ENCODE data around the gene KRTAP5-9. TPM values are rescaled to one million over a fixed set of nuclear protein-coding genes. Genes with fewer than 3 reads are reported as not detected.
"Not testable (repeated sequence)": the region's sequence is repeated elsewhere in the genome, so short reads cannot be mapped to it uniquely, and the experiment has no call there.

Gene KRTAP5-9
- polyA plus RNA-seq, 2 of the 4 experiments (the other 2 are of a cell fraction) = not detected

GRCh38 chr11:71566081-71566620 is 17.9 kb downstream of the KRTAP5-9 start:
- 58% methylated on average over 10 of the region's 10 CpGs for WGBS (ENCODE audit: missing lambda C conversion rate)
- DNase-seq (ENCODE audit: low read depth in 1 of 2, low spot score in 1 of 2) (no peak), ATAC-seq (no peak), FAIRE-seq (no peak)
- H3K4me3 ChIP-seq = no peak overlapping the region
- no peaks in the 10 kb centered on the region for H3K4me1 ChIP-seq
- TF ChIP-seq POLR2A (IDR thresholded peaks at IDR 0.05; ENCODE audit: low read length) (no peak), HOXB13 (CRISPR knock-in tag; IDR thresholded peaks at IDR 0.05; ENCODE audit: low read depth) (no peak), HEYL (CRISPR knock-in tag; IDR thresholded peaks at IDR 0.05) (no peak), NR3C1 (IDR thresholded peaks at IDR 0.05) (no peak), PBX3 (IDR thresholded peaks at IDR 0.05) (no peak)
- POLR2A ChIA-PET = no interaction called here
- no peak overlapping the region for H3K27ac ChIP-seq
- CTCF ChIA-PET = interaction anchor here (1.5 to 2.8 kb wide), 2 partner anchors 14 to 20 kb away, joined by 3 to 11 read pairs; no protein-coding TSS in a partner anchor
- H3K9me3 ChIP-seq = peaks cover 16% of the 10 kb centered on the region
- H3K4me2 ChIP-seq = no peak overlapping the region

GRCh38 chr11:71566626-71567599 is 18.7 kb downstream of the KRTAP5-9 start:
- H3K27ac ChIP-seq; H3K4me1 ChIP-seq; H3K9me3 ChIP-seq; H3K4me2 ChIP-seq; DNase-seq (ENCODE audit: low read depth in 1 of 2, low spot score in 1 of 2); POLR2A ChIA-PET; H3K4me3 ChIP-seq; FAIRE-seq; ATAC-seq: not testable (repeated sequence)
- CTCF ChIA-PET = interaction anchor here (1.5 to 2.8 kb wide), 2 partner anchors 13 to 21 kb away, joined by 3 to 11 read pairs; no protein-coding TSS in a partner anchor
- whole genome bisulfite sequencing (ENCODE audit: missing lambda C conversion rate) = 56% methylated on average over 16 of the region's 21 CpGs

- H3K4me2 ChIP-seq; H3K27ac ChIP-seq; POLR2A ChIA-PET; ATAC-seq; H3K4me3 ChIP-seq; H3K4me1 ChIP-seq; H3K9me3 ChIP-seq; FAIRE-seq; DNase-seq (ENCODE audit: low read depth in 1 of 2, low spot score in 1 of 2): not testable (repeated sequence)
- 38% methylated on average over 8 of the region's 8 CpGs for WGBS (ENCODE audit: missing lambda C conversion rate)
- CTCF ChIA-PET = interaction anchor here (1.2 to 2.8 kb wide), 2 partner anchors 13 to 14 kb away, joined by 7 to 11 read pairs; partner anchors contain the start of gene KRTAP5-11
Measured at GRCh38 chr11:71567633-71568032, 19.4 kb downstream of the KRTAP5-9 start.

- DNase-seq (ENCODE audit: low read depth in 1 of 2, low spot score in 1 of 2) (no peak), ATAC-seq (peak; percentile 30 to 38; a peak in 3 of 6 replicates), FAIRE-seq (no peak)
- POLR2A ChIA-PET = no interaction called here
- no peak overlapping the region for H3K4me2 ChIP-seq
- no peaks in the 10 kb centered on the region for H3K4me1 ChIP-seq
- no peak for TF ChIP-seq EP300 (IDR thresholded peaks at IDR 0.05)
- no peak for TF ChIP-seq RARB (CRISPR knock-in tag; IDR thresholded peaks at IDR 0.05)
- no peak for TF ChIP-seq FOSL2 (IDR thresholded peaks at IDR 0.05)
- no peak for TF ChIP-seq FOSL2 (CRISPR knock-in tag; IDR thresholded peaks at IDR 0.05)
- TF ChIP-seq ESRRA (IDR thresholded peaks at IDR 0.05; ENCODE audit: borderline replicate concordance, low read length) = no peak
- no peak for TF ChIP-seq JUN (IDR thresholded peaks at IDR 0.05)
- TF ChIP-seq MAZ (IDR thresholded peaks at IDR 0.05; ENCODE audit: borderline replicate concordance, low read depth, low read length) = no peak
- TF ChIP-seq KDM1A (IDR thresholded peaks at IDR 0.05; ENCODE audit: low read depth) = no peak
- no peak for TF ChIP-seq ZC3H11A (IDR thresholded peaks at IDR 0.05)
- no peak for TF ChIP-seq GATA3 (IDR thresholded peaks at IDR 0.05; ENCODE audit: borderline replicate concordance)
- no peak for TF ChIP-seq TP53 (CRISPR knock-in tag; IDR thresholded peaks at IDR 0.05)
- no peak for TF ChIP-seq NFE2L2 (conservative IDR thresholded peaks at IDR 0.05; ENCODE audit: low read length)
- TF ChIP-seq MAFK (IDR thresholded peaks at IDR 0.05; ENCODE audit: partially characterized antibody) = no peak
- TF ChIP-seq POLR2A (IDR thresholded peaks at IDR 0.05; ENCODE audit: low read length) = no peak
- no peak for TF ChIP-seq RCOR1 (IDR thresholded peaks at IDR 0.05; ENCODE audit: low read depth, low read length)
- no peak for TF ChIP-seq E2F6 (IDR thresholded peaks at IDR 0.05; ENCODE audit: borderline replicate concordance, low read depth)
- no peak for TF ChIP-seq HES2 (IDR thresholded peaks at IDR 0.05)
- no peak for TF ChIP-seq CTCF (IDR thresholded peaks at IDR 0.05)
- H3K4me3 ChIP-seq = no peak overlapping the region
- 60% methylated on average over 6 of the region's 8 CpGs for WGBS (ENCODE audit: missing lambda C conversion rate)
- no peaks in the 10 kb centered on the region for H3K9me3 ChIP-seq
- CTCF ChIA-PET = interaction anchor here (0.7 to 1.2 kb wide), 2 partner anchors 13 to 1091 kb away, joined by 4 to 7 read pairs; partner anchors contain the start of gene KRTAP5-11
- H3K27ac ChIP-seq = no peak overlapping the region
Measured at GRCh38 chr11:71568704-71569349, 20.6 kb downstream of the KRTAP5-9 start.
